Gastroesophageal sphincter (tissue), 3 donors: Measurements from ENCODE around the gene HUNK.

Experiments
- POLR2A ChIP-seq, 2 donors: fragments of 450-650 bp; IDR thresholded peaks; one replicate each; pipeline ENCODE4 v1.6.1; 2017; ENCODE audit warnings: antibody characterized with exemption in 2 of 2, mild to moderate bottlenecking in 2 of 2, moderate library complexity in 1 of 2
- POLR2AphosphoS5 ChIP-seq: sonication (generic); formaldehyde crosslinking; IDR thresholded peaks from one replicate; pipeline ENCODE4 v1.6.1; 2017; ENCODE audit warnings: antibody characterized with exemption
- TF ChIP-seq, protein P1 (sequence below), 4 experiments: fragments of 200-600 bp in 2 of 4; fragments of 450-650 bp in 2 of 4; sonication (generic) in 1 of 4; IDR thresholded peaks; one replicate each; pipeline ENCODE4 v1.5.1; 2017 to 2019; ENCODE audit warnings: antibody characterized with exemption in 4 of 4, mild to moderate bottlenecking in 2 of 4, moderate library complexity in 2 of 4

DNA sequence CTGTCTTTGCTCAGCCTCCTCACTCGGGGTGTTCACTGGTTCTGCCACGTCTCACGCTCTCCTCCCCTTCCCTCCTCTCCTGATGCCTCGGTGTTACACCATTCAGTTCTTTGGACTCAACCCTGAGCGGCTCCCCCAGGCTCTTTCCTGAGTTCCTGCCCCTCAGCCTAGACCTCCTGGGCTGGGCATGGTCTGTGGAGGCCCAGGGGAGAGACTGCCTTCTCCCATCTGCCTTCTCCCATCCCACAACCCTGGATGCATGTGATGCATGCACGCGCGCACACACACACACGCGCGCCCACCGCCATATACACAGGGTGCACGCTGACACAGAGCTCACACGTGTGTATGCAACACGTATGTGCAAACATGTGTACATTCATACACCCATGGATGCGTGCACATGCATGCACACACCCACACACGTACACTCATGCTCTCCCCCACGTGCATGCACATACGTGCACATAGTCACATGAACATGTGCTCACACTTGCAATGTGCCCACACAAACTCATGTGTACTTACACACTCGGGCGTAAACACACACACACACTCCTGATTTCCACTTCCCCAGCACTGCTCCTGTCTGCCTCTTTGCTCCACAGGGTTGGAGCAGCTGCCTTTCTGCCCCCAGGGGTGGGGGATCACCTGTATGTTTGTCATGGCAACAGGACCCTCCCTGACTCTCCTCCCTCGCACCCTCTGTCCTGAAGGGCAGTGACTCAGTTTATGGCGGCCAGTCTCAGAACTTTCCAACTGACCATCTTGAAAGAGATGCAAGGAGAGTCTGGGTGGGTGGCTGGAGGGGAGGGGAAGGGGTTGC lies 59.0 kb downstream of the HUNK start:
- TF ChIP-seq, protein P1, sequence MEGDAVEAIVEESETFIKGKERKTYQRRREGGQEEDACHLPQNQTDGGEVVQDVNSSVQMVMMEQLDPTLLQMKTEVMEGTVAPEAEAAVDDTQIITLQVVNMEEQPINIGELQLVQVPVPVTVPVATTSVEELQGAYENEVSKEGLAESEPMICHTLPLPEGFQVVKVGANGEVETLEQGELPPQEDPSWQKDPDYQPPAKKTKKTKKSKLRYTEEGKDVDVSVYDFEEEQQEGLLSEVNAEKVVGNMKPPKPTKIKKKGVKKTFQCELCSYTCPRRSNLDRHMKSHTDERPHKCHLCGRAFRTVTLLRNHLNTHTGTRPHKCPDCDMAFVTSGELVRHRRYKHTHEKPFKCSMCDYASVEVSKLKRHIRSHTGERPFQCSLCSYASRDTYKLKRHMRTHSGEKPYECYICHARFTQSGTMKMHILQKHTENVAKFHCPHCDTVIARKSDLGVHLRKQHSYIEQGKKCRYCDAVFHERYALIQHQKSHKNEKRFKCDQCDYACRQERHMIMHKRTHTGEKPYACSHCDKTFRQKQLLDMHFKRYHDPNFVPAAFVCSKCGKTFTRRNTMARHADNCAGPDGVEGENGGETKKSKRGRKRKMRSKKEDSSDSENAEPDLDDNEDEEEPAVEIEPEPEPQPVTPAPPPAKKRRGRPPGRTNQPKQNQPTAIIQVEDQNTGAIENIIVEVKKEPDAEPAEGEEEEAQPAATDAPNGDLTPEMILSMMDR (IDR thresholded peaks at IDR 0.05): no peak
- no peak for TF ChIP-seq POLR2A (IDR thresholded peaks at IDR 0.05)
- no peak for TF ChIP-seq POLR2AphosphoS5
